ENCODE data around the gene HPS1.

GRCh38 chr10:98367604-98368451 lies 78.9 kb downstream of the HPS1 start:
- TF ChIP-seq CTCF (IDR thresholded peaks at IDR 0.05; ENCODE audit: poor library complexity) (no peak), EZH2phosphoT487 (IDR thresholded peaks at IDR 0.05; ENCODE audit: low read depth, severe bottlenecking, unreplicated experiment) (no peak), EZH2 (IDR thresholded peaks at IDR 0.05; ENCODE audit: borderline replicate concordance) (no peak)

Data from hepatocyte (in vitro differentiated cells).